ENCODE measurements around the gene KCNMA1.

Gene KCNMA1

DNA sequence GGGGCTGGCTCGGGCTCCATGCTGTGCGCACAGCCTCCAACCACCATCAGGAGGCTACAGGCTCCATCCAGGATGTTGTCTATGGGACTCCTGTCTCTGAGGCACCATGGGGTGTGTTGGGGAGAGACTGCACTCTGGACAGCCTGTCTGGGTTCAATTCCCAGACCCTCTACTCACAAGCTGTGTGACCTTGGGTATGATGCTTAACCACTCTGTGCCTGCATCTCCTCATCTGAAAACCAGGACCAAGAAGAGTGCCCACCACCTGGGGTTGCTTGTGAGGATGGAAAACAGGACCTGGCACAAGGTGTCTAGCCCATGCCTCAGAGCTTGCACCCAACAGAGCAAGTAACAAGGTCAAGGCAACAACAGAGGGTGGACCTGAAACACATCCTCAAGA, 109.8 kb downstream of the KCNMA1 start:
- H3K4me3 ChIP-seq (ENCODE audit: low read depth, low read length), result no peak overlapping the region
- DNase-seq (ENCODE audit: low read depth), result no peak
- TF ChIP-seq MYC (IDR thresholded peaks at IDR 0.05; ENCODE audit: low read depth, low read length), result no peak
- TF ChIP-seq, protein P1, sequence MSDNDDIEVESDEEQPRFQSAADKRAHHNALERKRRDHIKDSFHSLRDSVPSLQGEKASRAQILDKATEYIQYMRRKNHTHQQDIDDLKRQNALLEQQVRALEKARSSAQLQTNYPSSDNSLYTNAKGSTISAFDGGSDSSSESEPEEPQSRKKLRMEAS (IDR thresholded peaks at IDR 0.05; ENCODE audit: low read depth, low read length), result no peak
- TF ChIP-seq POLR2A (IDR thresholded peaks at IDR 0.05; ENCODE audit: extremely low read depth, insufficient read length), result no peak
- TF ChIP-seq, protein P2, sequence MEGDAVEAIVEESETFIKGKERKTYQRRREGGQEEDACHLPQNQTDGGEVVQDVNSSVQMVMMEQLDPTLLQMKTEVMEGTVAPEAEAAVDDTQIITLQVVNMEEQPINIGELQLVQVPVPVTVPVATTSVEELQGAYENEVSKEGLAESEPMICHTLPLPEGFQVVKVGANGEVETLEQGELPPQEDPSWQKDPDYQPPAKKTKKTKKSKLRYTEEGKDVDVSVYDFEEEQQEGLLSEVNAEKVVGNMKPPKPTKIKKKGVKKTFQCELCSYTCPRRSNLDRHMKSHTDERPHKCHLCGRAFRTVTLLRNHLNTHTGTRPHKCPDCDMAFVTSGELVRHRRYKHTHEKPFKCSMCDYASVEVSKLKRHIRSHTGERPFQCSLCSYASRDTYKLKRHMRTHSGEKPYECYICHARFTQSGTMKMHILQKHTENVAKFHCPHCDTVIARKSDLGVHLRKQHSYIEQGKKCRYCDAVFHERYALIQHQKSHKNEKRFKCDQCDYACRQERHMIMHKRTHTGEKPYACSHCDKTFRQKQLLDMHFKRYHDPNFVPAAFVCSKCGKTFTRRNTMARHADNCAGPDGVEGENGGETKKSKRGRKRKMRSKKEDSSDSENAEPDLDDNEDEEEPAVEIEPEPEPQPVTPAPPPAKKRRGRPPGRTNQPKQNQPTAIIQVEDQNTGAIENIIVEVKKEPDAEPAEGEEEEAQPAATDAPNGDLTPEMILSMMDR (IDR thresholded peaks at IDR 0.05; ENCODE audit: low read depth, low read length), result no peak

DNA sequence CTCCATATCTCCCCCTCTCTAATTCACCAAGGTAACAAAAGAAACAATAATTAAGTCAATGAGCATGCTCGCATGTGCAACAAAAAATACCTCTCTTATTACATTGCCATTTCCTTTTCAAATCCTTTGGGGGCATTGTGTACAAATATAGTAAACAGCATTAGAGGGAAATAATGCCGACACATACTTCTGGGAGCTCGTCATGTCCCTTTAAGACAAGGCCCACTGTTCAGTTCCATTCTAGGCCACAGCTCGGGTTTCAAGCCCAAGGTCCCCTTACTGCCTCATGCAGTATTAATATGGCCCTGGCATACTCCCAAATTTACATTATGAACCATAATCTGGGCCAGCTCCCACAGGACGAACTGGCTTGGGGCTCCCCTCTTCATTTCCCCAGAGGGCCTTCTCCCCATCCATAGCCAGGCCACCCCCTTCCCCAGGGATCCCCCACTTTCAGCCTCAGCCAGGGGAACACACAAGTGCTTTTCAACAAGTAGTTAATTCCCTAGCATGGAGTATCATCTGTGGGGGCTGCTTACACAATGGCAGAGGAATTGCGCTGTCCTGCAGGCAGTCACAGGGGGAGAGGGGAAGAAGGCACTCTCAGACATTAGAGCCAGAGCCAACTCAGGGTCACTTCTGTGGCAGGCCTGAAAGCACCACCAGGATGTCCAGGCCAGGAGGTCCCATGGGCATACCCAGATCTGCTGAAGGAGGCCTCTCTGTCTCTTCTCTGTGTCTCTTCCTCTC, 110.6 kb downstream of the KCNMA1 start:
- no peak for DNase-seq (ENCODE audit: low read depth)
- H3K4me3 ChIP-seq (ENCODE audit: low read depth, low read length), result no peak overlapping the region
- TF ChIP-seq POLR2A (IDR thresholded peaks at IDR 0.05; ENCODE audit: extremely low read depth, insufficient read length) (no peak), MYC (IDR thresholded peaks at IDR 0.05; ENCODE audit: low read depth, low read length) (no peak)
- TF ChIP-seq, protein P1 (IDR thresholded peaks at IDR 0.05; ENCODE audit: low read depth, low read length), result no peak
- TF ChIP-seq, protein P2 (IDR thresholded peaks at IDR 0.05; ENCODE audit: low read depth, low read length), result no peak

DNA sequence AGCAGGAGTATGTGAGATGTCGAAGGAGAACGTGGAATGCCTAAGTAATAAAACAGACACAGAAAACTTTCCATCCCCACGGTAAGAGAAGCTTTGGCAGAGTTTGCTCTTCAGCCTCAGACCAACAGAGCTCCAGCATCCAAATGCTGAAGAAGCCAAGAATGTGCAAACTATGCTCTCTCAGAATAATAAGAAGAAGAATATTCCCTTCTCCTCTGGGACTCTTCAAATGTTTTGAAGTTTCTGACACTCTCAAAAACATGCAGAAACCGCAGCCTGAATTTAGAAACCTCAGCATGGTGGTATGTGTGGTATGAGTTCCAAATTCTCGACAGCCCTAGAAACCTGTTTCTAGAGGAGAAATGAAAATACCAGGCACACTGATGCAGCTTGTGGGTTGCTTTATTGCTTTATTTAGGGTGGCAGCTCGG, 113.3 kb downstream of the KCNMA1 start:
- no peak for DNase-seq (ENCODE audit: low read depth)
- TF ChIP-seq POLR2A (IDR thresholded peaks at IDR 0.05; ENCODE audit: extremely low read depth, insufficient read length), result no peak
- no peak for TF ChIP-seq MYC (IDR thresholded peaks at IDR 0.05; ENCODE audit: low read depth, low read length)
- TF ChIP-seq, protein P1 (IDR thresholded peaks at IDR 0.05; ENCODE audit: low read depth, low read length), result no peak
- TF ChIP-seq, protein P2 (IDR thresholded peaks at IDR 0.05; ENCODE audit: low read depth, low read length), result no peak
- no peak overlapping the region for H3K4me3 ChIP-seq (ENCODE audit: low read depth, low read length)

DNA sequence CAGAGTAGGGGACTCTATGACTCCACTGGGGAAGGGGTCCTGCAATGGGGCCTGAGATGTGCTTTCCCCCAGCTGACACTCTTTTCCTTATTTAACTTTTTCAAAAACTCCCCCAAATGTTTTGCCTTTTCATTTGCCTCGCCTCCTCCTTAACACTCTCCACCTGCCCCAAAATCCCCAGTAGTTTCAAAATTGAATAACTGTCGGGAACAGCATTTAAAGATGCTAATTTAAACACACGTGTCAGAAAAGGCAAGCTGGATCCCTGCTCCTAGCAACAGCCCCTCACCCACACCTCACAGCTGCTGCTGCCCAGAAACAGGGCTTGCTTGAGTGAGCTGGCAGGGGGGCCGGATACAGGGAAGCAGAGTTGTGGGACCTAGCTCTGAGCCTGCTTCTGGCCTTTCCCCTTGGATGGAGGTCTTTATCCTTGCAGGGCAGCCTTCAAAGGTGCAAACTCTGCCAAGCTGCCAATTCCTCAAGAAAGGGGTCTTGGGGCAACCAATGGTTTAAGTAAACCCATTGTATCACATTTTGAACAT, 115.3 kb downstream of the KCNMA1 start:
- no peak for DNase-seq (ENCODE audit: low read depth)
- TF ChIP-seq, protein P2 (IDR thresholded peaks at IDR 0.05; ENCODE audit: low read depth, low read length), result no peak
- TF ChIP-seq MYC (IDR thresholded peaks at IDR 0.05; ENCODE audit: low read depth, low read length) (no peak), POLR2A (IDR thresholded peaks at IDR 0.05; ENCODE audit: extremely low read depth, insufficient read length) (no peak)
- TF ChIP-seq, protein P1 (IDR thresholded peaks at IDR 0.05; ENCODE audit: low read depth, low read length), result no peak
- H3K4me3 ChIP-seq (ENCODE audit: low read depth, low read length), result no peak overlapping the region

DNA sequence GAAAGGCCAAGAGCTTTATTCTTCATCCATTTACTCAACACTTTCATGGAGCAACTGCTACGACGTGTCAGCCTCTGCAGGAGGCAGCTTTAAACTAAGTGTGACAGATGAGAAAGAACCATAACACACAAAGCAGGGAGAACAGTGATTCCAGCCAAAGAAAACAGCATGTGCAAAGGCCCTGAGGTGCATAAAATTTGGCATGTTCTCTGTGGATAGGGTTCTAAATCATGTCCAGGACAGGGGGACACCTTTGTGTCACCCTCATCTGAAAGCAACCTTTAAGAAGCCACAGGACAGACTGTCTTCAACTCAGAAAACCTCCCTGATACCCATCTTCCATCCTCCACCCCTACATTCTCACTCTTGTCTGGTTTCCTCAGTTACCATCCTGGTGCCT, 116.6 kb downstream of the KCNMA1 start:
- TF ChIP-seq POLR2A (IDR thresholded peaks at IDR 0.05; ENCODE audit: extremely low read depth, insufficient read length) (no peak), MYC (IDR thresholded peaks at IDR 0.05; ENCODE audit: low read depth, low read length) (no peak)
- TF ChIP-seq, protein P2 (IDR thresholded peaks at IDR 0.05; ENCODE audit: low read depth, low read length), result no peak
- TF ChIP-seq, protein P1 (IDR thresholded peaks at IDR 0.05; ENCODE audit: low read depth, low read length), result no peak
- no peak for DNase-seq (ENCODE audit: low read depth)
- H3K4me3 ChIP-seq (ENCODE audit: low read depth, low read length), result no peak overlapping the region

All from NB4 (cell line).